ENCODE data around the gene AUTS2.

AUTS2 gene

DNA sequence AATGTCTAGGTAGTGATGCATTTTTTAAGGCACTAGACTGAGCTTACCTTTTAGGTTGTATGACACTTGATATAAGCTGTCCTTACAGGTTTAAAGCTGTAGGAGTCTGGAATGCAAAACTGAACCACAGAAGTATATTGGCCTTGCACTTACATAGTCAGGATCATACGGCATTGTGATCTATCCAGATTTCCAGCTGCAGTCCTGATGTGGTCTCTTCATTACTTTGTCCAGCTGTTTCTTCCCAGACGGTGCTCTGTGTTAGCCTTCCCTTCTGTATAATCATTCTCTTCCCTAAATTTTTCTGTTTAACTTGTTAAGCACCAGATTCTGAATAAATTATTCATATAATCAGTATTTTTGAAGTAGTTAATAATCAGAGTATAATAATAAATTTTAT lies 67.1 kb downstream of the AUTS2 start:
- TF ChIP-seq, protein P1, sequence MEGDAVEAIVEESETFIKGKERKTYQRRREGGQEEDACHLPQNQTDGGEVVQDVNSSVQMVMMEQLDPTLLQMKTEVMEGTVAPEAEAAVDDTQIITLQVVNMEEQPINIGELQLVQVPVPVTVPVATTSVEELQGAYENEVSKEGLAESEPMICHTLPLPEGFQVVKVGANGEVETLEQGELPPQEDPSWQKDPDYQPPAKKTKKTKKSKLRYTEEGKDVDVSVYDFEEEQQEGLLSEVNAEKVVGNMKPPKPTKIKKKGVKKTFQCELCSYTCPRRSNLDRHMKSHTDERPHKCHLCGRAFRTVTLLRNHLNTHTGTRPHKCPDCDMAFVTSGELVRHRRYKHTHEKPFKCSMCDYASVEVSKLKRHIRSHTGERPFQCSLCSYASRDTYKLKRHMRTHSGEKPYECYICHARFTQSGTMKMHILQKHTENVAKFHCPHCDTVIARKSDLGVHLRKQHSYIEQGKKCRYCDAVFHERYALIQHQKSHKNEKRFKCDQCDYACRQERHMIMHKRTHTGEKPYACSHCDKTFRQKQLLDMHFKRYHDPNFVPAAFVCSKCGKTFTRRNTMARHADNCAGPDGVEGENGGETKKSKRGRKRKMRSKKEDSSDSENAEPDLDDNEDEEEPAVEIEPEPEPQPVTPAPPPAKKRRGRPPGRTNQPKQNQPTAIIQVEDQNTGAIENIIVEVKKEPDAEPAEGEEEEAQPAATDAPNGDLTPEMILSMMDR (IDR thresholded peaks at IDR 0.05; ENCODE audit: low read depth, low read length, missing control alignments) = no peak
- H3K4me3 ChIP-seq (ENCODE audit: low read depth, low read length) = no peak overlapping the region
- DNase-seq (ENCODE audit: low read depth) = no peak
- in situ Hi-C loops (cut with HindIII; ENCODE audit: low sequenced_read_pairs) = no loop called here

DNA sequence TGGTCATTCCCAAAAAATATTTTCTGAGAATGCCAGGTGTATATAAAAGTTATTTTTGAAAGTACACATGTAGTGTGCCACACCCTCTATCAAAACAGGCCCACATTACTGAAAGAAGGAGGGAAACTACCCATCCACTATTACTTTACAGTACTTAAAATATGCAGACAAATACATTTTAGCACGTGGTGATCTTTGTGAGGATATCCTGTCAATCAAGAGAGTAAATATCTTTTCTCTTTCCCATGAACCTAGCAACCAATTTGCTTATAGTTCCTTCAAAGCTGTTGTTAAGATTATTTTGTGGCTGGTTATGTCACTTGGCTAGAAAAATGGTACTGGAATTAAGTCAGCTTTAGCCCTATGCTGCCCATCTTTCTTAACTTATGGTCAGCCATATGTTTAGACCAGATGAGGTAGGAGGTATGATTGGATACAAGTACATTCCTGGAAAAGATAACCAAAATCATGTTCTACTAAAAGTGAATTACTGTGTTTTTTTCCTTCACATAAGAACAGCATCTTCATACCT lies 70.1 kb downstream of the AUTS2 start:
- in situ Hi-C loops (cut with HindIII; ENCODE audit: low sequenced_read_pairs) = no loop called here
- TF ChIP-seq, protein P1 (IDR thresholded peaks at IDR 0.05; ENCODE audit: low read depth, low read length, missing control alignments) = no peak
- H3K4me3 ChIP-seq (ENCODE audit: low read depth, low read length) = no peak overlapping the region
- DNase-seq (ENCODE audit: low read depth) = no peak

DNA sequence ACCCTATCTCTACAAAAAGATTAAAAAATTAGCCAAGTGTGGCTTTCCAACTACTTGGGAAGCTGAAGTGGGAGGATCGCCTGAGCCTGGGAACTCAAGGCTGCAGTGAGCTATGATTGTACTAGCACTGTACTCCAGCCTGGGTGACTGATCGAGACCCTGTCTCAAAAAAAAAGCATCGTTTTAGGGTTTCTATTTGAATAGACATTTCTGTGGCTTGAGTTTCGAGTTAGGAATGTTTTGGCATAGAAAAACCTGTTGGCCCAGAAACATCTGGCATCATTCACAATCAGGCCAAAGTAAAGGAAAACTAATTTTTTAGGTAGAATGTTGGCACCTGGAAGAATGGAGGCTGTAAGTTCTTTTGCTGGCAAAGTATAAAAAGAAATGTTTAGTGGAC lies 72.4 kb downstream of the AUTS2 start:
- TF ChIP-seq, protein P1 (IDR thresholded peaks at IDR 0.05; ENCODE audit: low read depth, low read length, missing control alignments) = no peak
- DNase-seq (ENCODE audit: low read depth) = peak; percentile 77
- in situ Hi-C loops (cut with HindIII; ENCODE audit: low sequenced_read_pairs) = no loop called here
- no peak overlapping the region for H3K4me3 ChIP-seq (ENCODE audit: low read depth, low read length)

DNA sequence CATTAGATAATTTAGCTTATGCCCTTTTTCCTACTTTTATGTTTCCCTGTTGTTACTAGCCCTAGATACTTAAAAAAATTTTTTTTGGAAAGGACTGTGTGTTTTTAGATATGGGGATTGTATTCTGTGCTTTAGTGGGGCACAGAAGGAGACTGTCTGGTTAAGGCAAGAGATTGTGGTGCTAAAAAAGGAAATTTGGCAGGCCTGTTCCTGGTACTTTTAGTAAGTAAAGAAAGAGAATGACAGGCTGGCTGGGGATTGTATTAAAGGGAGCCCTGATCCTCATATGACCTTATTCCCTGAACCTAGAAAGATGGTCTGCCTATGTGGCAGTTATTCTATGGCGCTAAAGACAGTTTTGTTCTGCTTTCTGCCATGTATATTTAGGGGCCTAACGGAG lies 74.8 kb downstream of the AUTS2 start:
- no peak overlapping the region for H3K4me3 ChIP-seq (ENCODE audit: low read depth, low read length)
- DNase-seq (ENCODE audit: low read depth) = no peak
- in situ Hi-C loops (cut with HindIII; ENCODE audit: low sequenced_read_pairs) = no loop called here
- TF ChIP-seq, protein P1 (IDR thresholded peaks at IDR 0.05; ENCODE audit: low read depth, low read length, missing control alignments) = no peak

DNA sequence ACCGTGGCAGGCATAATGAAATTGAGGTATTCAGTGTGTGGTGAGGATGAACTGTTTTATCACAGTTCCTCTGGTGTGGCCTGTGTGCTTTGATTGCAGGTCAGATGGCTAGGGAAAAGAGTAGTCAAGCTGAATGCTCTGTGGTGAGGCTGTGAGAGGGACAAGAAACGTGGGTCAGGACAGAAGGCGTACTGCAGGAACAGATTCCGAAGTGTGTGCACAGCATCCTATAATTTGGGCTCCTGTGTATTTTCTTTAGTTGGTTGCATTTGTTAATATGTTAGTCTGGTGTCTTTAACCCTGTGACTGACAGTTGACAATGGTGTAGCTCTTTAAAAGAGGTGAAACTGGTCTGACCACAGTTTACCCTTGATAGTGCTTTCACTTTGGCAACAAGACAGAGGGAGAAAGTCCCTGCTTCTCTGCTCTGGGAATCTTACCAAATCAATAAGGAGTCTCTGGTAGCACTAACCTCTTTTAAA lies 76.5 kb downstream of the AUTS2 start:
- DNase-seq (ENCODE audit: low read depth) = no peak
- TF ChIP-seq, protein P1 (IDR thresholded peaks at IDR 0.05; ENCODE audit: low read depth, low read length, missing control alignments) = no peak
- in situ Hi-C loops (cut with HindIII; ENCODE audit: low sequenced_read_pairs) = no loop called here
- H3K4me3 ChIP-seq (ENCODE audit: low read depth, low read length) = no peak overlapping the region

DNA sequence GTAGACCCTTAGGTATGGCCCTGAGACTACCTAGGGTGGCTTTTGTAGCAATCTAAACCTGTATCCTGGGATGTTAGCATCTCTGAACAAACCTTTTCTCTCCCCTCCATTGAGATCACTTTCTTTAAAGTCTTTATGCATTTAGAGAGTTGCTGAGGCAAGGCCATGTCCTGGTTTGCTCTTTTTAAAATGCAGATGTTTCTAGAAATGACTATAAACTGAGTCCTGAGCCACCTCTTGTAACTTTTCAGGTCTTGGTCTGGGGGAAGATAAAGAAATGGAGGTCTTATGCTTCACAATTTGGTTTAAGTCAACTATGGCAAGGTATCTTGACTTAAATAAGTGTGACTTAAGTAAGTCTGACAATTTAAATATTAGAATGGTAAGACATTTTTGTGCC lies 78.0 kb downstream of the AUTS2 start:
- no peak overlapping the region for H3K4me3 ChIP-seq (ENCODE audit: low read depth, low read length)
- in situ Hi-C loops (cut with HindIII; ENCODE audit: low sequenced_read_pairs) = no loop called here
- DNase-seq (ENCODE audit: low read depth) = no peak
- TF ChIP-seq, protein P1 (IDR thresholded peaks at IDR 0.05; ENCODE audit: low read depth, low read length, missing control alignments) = no peak
